NCI-H524 treated with DMSO at 0.1 percent for 48 hours (cell line): ENCODE data around the gene NLGN4Y.

Experiments used
- DNase-seq: peaks from one replicate; lab custom pipeline; 2025; lab: John Stamatoyannopoulos, UW

The NLGN4Y gene

GRCh38 chrY:14644157-14644952 is 120.0 kb downstream of the NLGN4Y start:
- DNase-seq = no peak

DNA sequence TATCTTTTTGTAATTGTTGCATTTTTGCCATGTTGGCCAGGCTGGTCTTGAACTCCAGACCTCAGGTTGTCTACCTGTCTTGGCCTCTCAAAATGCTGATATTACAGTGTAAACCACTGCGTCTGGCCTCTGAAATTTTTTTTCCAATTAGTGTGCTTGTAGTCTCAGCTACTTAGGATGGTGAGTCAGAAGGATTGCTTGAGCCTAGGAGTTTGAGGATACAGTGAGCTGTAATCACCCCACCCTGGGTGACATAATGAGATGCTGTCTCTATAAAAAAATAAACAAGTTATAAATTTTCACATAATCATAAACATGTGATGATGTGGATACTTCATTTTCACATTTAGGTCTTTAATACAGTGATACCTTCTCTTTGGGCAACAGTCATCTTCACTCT is 154.9 kb downstream of the NLGN4Y start:
- DNase-seq = no peak

DNA sequence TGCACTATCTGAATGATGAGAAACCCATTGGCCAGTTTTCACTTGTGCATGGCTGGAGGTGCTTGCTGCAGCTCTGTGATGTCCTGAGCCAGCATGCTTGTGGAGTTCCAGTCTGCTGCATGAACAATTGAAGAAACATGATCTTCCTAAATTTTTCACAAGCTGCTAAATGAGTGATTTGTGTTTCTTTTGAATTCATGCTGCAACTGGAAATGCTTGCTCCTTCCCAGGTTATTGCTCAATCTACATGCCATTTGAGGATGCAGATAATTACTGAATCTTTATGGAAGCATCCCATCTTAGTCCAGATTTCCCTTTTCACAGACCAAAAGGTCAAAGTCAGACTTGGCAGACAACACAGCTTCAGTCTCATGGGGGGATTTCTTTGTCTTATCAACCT is 170.2 kb downstream of the NLGN4Y start:
- DNase-seq = no peak

GRCh38 chrY:14708158-14708557 is 183.8 kb downstream of the NLGN4Y start:
- no peak for DNase-seq

- DNase-seq = no peak
Measured at GRCh38 chrY:14741596-14741995, 217.3 kb downstream of the NLGN4Y start.

- no peak for DNase-seq
Measured at GRCh38 chrY:14748329-14748728, 224.0 kb downstream of the NLGN4Y start.

DNA sequence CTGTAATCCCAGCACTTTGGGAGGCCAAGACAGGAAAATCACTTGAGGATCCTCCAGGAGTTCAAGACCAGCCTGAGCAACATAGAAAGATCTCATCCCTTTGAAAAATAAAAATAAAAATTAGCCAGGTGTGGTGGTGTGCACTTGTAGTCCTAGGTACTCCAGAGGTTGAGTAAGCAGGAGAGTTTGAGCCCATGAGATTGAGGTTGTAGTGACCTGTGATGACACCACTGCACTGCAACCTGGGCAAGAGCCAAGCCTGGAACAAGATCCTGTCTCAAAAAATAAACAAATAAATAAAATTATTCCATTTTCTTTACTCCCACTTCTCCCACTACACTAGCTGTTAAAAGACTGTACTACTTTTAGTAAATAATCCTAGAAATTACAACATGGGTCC is 231.2 kb downstream of the NLGN4Y start:
- DNase-seq = no peak

DNA sequence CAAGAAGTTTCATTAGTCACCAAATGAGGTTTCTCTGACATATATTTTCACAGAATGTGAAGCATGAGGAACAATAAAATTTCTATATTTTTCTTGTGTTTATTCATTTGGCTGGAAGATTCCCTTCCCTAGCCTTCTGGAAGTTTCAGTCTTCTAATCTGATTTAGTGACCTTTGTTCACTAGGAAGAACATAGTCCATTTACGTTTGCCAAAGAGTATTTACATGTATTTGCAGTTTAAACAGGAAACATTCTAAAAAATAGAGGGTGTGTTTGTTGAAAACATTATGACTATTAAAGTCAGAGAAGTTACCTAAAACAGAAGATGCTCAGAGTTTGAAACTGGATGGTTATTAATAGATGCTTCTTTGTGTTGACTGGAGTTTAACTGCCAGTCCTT is 238.6 kb downstream of the NLGN4Y start:
- no peak for DNase-seq

DNA sequence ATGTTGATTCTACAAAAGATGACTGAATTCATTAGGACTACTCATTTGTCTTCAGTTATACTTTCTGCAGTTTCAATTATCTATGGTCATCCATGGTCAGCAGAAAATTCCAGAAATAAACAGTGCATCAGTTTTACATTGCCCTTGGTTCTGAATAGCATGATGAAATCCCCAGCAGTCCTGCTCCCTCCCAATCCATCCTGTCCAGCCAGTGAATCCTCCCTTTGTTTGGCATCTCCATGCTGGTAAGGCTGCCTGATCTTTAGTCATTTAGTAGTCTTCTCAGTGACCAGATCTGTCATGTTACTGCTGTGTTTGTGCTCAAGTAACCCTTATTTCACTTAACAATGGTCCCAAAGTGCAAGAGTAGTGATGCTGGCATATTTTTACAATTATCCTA is 239.3 kb downstream of the NLGN4Y start:
- DNase-seq = no peak

GRCh38 chrY:14778208-14778607 is 253.9 kb downstream of the NLGN4Y start:
- DNase-seq = no peak

DNA sequence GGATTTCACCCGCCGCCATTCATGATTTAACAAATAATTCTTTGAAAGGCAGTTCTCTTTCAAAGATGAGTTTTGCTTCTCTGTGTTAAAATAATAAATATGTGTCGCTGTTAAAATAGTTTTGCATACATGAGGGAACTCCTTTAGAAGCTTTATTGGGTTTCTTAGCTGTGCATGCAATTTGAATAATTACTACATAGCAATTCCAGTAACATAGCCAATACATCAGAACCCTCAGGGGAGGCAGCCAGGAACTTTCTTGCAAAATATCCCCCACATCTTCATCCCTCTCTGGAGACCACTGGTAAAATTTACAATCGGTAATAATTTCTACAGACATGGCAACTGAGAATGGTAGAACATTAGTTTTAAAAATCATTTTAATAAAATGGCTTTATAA is 268.8 kb downstream of the NLGN4Y start:
- no peak for DNase-seq

- no peak for DNase-seq
Measured at GRCh38 chrY:14793674-14794073, 269.3 kb downstream of the NLGN4Y start.

DNA sequence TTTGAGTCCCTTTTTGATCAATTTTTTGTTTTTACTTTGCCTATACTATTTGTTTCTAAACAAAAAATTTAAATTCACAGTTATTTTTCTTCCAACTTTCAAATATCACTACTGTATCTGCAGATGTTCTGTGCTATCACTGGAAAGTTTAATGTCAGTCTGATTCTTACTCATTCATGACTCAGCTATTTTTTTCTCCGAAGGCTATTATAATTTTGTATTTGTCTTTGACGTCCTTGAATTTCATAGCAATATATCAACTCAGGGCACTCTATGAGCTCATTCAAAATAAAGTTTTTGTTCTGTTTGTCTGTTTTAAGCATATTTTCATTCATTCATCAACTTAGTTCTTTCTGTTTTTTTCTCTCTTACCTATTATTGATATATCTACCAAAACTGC is 273.7 kb downstream of the NLGN4Y start:
- DNase-seq = no peak

DNA sequence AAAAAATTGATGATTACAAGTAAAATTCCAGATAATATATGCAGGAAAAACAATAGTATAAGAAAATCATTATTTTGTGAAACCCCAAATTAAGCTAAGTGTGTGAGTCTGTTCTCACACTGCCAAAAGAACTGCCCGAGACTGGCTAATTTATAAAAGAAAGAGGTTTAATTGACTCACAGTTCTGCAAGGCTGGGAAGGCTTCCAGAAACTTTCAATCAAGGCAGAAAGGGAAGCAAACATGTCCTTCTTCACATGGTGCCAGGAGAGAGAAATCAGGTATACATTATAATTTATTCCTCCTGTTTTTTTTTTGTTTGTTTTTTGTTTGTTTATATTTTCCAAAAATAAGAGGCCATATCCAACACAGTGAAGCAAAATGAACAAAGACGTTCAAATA is 276.8 kb downstream of the NLGN4Y start:
- DNase-seq = no peak

DNA sequence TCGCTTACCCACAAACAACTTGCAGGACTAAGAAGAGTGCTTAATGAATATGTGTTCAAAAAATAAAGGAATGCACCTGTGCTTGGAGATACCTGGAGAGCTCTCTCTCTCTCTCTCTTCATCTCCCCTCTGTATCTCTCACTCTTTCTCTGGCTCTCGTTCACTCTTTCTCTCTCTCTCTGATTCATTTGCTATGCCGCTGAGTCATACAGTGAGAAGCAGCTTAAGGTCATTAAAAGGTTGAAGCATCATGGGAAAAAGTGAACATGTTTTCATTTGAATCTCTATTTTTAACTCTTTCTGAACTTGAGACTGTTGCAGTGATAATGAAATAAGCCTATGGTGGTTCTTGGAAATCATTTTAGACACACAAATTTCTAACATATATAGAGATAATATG is 277.8 kb downstream of the NLGN4Y start:
- no peak for DNase-seq

DNA sequence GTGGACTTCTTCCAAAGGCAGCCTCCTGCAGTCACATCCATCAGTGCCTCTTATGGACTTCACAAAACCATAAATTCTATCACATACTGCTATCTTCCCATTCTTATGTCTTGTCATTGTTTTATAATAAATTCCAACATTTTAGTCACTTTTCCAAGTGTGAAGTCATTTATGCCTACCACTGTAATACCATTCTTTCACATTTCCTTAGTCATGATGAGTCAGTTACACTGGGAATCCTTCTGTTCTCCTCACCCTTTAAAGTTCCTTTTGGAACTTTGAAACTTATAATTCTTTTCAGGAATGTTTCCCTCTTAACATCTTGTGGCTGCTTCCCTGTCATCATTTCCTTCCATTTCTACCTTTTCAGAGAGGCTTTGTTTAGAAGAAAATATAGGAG is 279.7 kb downstream of the NLGN4Y start:
- no peak for DNase-seq

GRCh38 chrY:14818452-14818851 is 294.1 kb downstream of the NLGN4Y start:
- no peak for DNase-seq

DNA sequence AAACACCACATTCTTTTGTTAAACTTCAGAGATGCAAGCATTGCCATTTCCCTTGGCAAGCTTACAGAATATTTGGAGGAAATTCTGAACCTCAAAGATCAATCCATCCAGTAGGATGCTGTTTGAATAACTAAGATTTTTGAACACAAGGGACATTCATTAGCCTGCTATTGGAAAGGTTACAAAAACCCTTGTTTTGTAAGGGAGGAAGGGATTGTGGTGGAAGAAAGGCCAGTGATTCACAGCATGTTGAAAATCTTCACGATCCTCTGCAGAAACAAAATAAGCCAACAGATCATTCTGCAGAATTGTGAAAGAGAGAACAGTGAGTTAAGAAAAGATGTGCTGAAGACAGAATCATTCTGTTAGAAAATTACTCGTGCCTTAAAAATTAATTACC is 297.9 kb downstream of the NLGN4Y start:
- DNase-seq = no peak

DNA sequence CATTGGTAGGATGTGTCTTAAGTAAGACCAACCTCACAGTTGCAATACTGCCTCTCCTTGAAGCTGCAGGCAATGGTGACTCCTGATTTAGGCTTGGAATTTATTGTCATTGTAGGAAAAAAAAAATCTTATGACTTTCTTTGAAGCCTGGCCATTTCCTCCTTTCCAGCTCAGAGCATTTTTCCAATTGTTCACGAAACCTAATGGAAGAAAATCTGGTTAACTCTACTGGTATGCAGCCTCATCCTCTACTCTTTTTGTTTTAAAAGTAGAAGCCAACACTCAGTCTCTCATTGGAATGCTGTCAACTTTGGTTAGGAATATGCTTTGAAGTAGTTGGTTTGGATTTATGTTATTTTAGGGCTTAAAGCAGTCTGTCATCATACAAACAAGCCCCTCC is 298.6 kb downstream of the NLGN4Y start:
- no peak for DNase-seq

DNA sequence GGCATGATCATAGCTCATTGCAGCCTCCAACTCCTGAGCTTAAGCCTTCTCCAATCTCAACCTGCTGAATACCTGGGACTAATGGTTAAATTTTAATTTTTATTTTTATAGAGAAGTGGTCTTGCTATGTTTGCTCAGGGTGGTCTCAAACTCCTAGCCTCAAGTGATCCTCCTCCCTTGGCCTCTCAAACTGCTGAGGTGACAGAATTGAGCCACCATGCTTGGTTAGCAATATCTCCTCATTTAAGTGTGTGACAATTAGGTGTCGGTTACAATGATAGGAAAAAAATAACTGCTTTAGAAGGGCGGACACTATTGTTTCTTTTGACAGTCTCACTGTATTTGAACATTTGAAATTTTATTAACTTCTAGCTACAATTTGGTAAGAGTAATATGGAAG is 300.3 kb downstream of the NLGN4Y start:
- no peak for DNase-seq

GRCh38 chrY:14825728-14826127 is 301.4 kb downstream of the NLGN4Y start:
- DNase-seq = no peak

DNA sequence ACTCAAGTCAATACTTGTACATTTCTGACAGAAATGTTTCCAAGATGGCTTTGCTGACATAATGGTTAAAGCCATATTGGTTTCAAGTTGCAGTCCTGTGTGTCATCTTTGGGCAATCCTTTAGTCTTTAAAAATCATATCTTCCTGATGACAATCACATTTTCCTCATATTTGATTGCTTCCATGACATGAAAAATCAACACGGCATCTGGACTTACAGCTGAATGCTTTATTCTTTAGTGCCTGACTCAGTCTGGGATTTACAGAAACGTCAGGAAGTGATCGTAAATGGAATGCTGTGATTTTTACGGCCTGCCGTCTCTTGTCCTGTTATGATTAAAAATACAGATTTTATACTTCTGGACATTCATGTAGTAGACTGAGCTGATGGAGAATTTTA is 304.2 kb downstream of the NLGN4Y start:
- no peak for DNase-seq

DNA sequence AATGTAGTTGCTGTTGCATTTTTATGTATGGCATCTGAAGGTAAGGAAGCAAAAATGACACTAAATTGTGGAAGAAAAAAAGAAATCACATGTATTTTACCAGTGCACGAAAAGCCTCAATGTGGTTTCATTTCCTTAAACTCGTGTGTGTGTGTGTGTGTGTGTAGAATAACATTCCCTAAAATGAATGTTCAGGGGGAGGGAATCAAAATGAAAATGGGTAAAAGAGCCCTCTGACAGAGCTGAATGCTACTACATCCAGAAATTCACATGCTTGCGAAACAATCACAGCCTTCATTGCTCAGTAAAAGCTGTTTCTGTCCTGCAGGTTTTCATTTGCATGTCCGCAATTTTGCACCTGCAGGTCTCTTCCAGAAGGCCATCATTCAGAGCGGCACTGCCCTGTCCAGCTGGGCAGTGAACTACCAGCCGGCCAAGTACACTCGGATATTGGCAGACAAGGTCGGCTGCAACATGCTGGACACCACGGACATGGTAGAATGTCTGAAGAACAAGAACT is 305.1 kb downstream of the NLGN4Y start:
- no peak for DNase-seq
